Stimulated activated CD8-positive, alpha-beta memory T cell treated with anti-CD3 and anti-CD28 coated beads, Interleukin-12 subunit alpha, Interleukin-12 subunit beta, amount 100 ng/mL, for 24 hours (primary cell): ENCODE measurements around the gene LSM14A.
"Not testable (repeated sequence)": the region's sequence is repeated elsewhere in the genome, so short reads cannot be mapped to it uniquely, and the experiment has no call there.

Experiments
- DNase-seq: peaks from one replicate; pipeline ENCODE4 v3.0.0-alpha.2; 2020; ENCODE audit errors: extremely low read depth

Gene LSM14A

DNA sequence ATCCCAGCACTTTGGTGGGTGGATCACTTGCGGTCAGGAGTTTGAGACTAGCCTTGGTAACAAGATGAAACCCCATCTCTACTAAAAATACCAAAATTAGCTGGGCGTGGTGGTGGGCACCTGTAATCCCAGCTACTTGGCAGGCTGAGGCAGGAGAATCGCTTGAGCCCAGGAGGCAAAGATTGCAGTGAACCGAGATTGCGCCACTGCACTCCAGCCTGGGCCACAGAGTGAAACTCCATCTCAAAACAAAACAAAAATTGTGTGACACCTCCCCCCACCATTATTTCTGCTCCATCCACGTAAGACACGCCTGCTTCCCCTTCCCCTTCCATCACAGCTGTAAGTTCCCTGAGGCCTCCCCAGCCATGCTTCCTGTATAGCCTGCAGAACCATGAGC, 13.3 kb upstream of the LSM14A start:
- not testable (repeated sequence) for DNase-seq

DNA sequence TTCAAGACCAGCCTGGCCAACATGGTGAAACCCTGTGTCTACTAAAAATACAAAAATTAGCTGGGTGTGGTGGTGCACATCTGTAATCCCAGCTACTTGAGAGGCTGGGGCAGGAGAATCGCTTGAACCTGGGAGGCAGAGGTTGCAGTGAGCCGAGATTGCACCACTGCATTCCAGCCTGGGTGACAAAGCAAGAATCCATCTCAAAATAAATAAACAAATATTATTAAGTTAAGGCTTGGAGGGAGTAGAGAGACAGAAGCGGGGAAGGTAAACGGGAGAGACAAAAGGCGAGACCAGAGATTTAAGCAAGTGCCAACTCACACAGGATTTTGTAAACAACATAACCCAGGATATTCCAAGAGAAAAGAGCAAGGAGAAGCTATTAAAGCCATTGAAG, 12.8 kb upstream of the LSM14A start:
- DNase-seq = not testable (repeated sequence)

DNA sequence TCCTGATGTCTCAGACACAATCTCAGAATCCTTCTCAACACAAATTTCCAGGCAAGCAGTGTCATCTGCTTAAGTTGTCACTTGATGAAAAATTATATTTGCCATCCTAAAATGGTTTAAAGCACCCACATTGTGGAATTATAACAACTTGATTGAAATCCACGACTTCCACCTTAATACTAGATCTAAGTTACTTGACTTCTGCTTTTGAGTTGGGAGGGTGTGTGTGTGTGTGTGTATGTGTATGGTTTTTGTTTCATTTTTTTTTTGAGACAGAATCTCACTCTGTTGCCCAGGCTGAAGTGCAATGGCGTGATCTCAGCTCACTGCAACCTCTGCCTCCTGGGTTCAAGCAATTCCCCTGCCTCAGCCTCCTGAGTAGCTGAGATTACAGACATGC, 10.4 kb upstream of the LSM14A start:
- DNase-seq = not testable (repeated sequence)

DNA sequence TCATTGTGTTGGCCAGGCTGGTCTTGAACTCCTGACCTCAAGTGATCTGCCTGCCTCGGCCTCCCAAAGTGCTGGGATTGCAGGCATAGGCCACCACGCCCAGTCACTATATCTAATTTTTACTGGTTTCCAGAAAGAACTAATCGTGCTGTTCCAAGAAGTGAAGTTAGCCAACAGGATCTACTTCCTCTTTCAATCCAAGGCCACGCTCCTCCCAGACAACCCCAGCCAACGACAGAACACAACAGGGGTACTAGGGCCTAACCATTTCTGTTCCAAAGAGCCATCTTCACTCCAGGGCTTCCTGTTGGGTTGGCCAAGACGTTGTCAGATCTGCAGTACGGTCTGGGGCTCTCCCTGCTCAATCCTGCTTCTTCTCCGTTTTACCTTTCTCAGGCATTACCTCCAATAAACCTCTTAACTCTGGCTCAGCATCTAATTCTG, 7.0 kb upstream of the LSM14A start:
- DNase-seq = no peak

DNA sequence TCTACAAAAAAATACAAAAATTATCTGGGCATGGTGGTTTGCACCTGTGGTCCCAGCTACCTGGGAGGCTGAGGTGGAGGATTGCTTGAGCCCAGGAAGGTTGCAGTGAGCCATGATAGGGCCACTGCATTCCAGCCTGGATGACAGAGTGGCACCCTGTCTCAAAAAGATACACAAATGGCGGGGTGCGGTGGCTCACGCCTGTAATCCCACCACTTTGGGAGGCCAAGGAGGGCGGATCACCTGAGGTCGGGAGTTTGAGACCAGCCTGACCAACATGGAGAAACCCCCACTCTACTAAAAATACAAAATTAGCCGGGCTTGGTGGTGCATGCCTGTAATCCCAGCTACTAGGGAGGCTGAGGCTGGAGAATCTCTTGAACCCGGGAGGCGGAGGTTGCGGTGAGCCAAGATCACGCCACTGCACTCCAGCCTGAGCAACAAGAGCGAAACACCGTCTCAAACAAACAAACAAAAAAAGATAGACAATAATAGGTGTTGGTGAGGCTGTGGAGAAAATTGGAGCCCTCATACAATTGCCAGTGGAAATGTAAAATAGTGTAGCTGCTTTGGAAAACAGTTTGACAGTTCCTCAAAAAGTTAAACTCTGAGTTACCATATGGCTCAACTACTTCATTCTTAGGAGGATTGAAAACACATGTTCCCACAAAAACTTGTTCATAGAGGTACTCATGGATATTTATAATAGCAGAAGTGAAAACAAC, 2.7 kb upstream of the LSM14A start:
- DNase-seq = not testable (repeated sequence)

DNA sequence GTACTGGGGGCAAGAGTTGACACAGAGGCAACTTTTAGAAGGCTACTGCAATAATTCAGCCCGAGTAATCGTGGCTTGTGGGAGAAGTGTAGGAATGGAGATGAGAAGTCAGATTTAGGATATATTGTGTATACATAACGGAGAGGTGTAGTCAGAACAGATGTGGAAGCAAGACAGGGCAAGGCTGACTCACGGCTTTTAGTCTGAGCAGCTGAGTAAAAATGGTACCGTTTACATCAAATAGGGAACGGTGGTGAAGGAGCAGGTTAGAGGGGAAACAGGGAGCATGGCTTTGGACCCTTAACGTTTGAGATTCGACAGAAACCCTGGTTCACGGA, 796 bp upstream of the LSM14A start:
- DNase-seq = no peak

DNA sequence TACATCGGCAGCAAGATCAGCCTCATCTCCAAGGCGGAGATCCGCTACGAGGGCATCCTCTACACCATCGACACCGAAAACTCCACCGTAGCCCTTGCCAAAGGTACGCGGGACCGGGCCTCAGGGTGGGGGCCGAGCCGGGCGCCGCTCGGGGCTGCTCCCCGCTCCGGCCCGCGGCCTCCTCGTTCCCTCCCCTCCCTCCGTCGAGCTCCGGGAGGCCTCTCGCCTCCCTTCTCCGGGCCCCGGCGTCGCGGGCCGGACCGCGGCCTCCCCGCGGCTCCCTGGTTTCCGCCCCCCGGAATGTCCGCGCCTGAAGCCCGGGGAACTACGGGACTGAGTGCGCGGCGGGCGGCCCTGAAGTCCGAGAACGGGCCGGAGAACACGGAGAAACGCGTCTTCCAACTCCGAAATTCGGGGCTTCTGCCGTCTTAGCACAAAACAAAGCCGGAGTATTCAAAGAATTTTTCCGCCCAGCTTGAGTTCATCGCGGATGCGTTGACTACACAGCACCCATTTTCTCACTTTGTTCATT, 423 bp downstream of the LSM14A start:
- no peak for DNase-seq

DNA sequence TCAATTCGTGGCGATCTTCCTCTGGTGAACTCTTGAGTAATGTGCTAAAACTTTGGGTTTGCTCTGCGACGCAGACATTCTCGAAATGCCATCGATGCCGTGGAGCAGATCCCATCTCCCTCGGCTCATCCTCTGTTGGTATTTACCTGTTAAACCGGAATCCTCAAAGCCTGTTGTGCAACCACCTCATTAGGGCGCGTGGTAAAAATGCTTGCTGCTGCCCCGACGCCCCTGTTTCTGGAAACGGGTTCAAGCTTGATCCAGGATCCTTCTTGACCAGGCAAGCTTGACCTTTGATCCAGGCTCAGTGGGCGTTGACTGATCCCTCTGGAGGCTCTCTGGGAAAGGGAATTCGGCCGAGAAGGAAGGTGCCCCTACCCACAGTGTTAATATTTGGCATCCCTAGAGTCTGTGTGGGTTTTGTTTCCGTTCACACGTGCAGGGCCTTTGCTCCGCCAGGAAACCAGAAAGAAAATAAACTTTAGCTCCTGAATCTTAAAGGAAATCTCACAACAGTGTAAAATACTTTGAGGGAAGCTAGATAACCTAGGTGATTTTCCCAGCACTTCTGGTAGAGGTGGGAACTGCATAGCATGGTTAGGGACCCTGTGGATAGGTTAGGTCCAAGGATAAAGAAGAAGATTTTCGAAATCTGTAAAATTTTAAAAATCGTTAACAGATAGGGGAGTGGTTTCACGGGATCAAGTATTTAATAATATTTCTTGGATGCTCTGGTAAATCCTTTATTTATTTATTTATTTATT, 1.1 kb downstream of the LSM14A start:
- no peak for DNase-seq

DNA sequence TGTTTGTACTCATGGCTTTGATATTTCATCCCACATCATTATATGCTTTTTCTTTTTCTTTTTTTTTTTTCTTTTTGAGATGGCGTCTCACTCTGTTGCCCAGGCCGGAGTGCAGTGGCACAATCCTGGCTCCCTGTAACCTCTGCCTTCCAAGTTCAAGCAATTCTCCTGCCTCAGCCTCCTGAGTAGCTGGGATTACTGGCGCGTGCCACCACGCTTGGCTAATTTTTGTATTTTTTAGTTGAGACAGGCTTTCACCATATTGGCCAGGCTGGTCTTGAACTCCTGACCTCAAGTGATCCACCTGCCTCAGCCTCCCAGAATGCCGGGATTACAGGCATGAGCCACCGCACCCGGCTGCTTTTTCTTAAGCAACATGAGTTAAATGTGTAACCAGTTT, 2.9 kb downstream of the LSM14A start:
- DNase-seq = not testable (repeated sequence)

DNA sequence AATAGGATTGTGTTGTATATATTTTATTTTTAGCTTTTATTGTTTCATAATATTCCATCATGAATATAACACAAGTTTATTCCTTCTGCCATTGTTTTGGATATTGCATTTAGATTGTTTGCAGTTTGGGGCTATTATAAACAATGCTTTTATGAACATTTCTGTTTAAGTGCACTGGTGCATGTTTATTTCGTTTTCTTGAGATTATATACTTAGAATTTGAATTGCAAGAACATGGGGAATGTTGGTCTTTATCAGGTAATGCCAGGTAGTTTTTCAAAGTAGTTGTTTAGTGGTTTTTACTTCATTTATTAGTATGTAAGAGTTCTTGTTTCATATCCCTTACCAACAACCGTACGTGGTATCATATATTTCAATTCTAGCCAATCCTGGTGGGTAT, 4.3 kb downstream of the LSM14A start:
- DNase-seq = no peak

DNA sequence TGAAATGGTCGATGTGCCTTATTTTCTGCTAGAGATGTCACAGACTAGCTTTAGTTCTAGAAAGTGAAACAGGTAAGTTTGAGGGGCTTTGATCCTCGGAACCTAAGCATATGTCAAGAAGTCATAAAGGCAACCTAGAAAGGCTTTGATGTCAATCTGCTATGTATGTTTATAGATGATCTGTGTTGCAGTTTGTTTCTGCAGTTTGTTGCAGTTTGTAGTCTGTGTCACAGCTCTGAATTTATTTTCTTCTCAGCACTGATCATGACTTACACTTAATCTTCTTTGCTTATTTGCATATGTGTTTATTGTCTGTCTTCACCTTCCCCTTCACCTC, 5.9 kb downstream of the LSM14A start:
- DNase-seq = no peak

DNA sequence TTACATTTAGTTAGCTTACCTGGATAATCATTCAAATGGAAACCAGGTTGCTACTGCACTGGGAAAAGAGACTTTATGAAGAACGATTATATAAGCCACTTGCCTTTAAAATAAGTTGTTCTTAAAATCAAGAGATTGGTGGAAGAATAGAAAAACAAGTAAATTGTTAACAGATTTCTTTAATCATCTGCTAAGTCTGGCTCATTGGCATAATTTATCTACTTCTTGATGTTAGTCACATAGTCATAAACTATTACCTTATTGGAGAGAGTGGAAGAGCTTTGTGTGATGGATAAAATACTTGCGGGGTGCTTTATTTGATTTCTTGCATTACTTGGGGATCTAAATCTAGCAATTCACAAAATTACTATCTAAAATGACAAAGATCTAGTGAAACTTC, 6.8 kb downstream of the LSM14A start:
- DNase-seq = no peak

DNA sequence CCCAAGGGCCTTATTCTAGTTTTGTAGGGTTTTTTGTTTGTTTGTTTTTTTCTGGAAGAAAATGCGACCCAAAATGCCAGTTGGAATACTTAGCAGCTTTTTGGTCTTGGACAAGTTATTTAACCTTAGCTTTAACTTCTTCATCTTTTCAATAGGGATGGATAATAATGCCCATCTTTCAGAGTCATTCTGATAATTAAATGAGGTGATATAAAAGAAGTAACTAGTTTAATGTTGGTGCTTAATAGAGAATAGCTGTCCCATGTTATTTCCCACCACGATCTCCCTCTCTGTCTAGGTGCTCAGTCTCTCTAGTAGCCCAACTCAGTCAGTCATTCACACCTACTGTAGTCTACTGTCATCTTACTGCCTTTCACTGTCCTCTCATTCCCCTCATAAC, 8.0 kb downstream of the LSM14A start:
- no peak for DNase-seq

DNA sequence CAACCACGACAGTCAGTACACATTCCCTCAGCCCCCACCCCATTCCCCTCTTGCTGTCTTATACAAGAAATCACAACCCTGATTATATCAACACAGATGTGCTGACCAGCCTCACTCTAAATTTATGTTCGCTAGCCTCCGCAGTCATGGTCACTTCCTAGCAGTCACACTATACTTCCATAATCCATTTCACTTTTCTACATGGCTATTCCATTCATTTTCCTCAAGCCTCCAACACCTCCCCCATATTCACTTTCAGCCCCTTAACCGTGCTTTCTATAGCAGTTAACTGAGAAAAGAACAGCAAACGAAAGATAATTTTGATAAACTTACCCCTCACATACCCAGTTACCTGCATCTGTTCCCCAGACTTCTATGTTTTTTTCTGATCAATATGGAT, 8.4 kb downstream of the LSM14A start:
- no peak for DNase-seq

DNA sequence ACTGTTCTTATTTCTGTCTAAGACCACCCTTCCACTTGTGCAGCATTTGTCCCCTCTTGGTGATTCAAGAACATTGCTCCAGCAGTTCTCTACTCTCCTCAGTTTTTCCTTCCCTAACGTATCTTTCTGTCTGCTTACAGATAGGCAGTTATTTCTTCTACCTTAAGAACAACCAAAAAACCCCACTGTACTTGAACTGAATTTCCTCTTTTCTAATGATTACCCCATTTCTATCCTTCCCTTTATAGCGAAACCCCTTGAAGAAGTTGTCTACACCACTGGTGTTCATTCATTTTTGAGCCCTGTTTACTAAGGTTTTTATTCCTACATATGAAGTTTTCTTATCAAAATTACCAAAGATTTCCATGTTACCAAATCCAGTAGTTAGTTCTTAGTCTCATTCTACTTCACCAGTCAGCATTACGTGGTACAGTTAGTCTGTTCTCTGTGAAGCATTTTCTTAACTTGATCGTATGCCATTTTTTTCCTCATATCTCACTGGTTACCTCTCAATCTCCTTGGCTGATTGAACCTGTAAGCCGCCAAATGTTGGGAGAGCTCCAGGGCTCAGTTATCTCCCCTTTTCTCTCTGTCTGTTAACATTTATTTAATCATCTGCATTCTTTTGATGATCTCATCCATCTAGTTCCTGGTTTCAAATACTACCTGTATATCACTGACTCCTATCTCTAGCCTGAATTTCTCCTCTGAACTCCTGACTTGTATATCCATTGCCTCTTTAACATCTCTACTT, 9.0 kb downstream of the LSM14A start:
- DNase-seq = no peak

DNA sequence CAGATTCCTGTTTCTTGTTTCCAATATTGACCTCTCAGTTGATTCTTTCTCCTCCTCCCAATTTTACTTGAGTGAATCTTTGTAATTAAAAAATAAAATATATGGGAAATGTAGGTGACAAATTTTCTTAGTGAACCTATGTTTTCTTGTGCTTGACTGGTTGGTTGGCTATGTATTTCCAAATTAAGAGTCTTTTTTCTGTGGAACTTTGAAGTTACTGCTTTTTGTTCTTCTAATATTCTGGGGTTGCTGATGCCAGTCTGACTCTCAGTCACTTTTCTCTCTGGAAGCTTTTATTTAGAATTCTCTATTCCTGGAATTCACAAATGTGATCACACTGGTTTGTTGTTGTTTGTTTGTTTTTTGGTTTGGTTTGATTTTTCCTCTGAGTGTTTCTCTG, 9.8 kb downstream of the LSM14A start:
- DNase-seq = no peak

DNA sequence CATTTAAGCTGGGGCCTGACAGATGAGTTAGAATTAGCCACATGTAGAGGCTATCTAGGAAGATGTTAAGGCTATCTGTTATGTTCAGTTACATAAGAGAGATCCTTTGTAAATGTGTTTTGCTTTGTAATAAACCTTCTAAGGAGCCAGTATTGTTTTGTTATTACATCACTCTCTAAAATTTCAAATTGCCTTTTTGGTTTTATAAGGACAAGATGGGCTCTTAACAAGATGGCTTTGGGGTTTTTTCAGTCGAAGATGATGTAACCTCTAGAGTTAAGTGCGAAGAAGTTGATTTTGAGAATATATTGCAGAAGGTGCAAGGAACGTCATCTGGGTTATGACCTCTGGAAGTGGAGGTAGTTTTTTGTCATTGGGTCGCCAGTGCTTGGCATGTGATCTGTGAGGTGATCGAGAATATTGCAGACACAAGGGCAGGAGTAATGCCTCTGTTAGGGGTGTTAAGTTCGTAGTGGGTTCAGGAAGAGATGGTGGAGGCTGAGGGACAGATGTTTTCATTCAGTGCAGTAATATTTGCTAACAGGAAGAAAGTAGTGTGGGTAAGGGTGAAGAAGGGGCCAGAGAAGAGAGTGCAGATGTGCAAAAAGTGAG, 12.7 kb downstream of the LSM14A start:
- DNase-seq = no peak

DNA sequence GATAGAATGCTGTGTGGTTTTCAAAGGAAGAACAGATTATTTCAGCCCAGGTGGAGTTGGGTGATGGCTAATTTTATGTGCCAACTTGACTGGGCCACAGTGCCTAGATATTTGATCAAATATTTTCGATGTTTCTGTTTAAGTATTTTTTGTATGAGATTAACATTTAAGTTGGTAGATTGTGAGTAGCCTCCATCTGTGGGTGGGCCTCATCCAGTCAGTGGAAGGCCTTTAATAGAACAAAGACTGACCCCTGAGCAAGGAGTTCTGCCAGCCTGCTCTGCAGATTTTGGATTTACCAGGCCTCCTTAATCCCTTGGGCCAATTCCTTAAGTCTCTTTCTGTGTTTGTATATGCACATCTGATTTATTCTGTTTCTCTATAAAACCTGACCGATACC, 13.9 kb downstream of the LSM14A start:
- DNase-seq = no peak

DNA sequence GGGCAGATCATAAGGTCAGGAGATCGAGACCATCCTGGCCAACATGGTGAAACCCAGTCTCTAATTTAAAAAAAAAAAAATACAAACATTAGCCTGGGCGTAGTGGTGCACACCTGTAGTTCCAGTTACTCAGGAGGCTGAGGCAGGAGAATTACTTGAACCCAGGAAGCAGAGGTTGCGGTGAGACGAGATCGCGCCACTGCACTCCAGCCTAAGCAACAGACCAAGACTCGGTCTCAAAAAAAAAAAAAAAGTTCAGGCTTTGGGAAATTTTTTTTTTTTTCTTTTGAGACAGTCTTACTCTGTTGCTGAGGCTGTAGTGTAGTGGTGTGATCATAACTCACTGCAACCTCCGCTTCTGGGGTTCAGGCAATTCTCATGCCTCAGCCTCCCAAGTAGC, 14.7 kb downstream of the LSM14A start:
- no peak for DNase-seq

DNA sequence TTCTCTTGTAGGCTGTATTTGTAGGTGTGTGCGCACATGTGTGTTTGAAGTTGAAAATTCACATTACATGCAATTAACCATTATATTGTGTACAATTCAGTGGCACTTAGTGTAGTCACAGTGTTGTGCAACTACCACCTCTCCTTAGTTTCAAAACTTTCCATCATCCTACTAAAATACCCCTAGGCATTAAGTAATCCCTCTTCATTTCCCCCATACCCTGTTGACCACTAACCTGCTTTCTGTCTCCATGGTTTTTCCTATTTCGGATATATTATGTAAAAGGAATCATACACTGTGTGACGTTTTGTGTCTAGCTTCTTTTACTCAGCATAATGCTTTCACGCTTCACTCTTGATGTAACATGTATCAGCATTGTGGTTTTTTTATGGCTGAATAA, 16.1 kb downstream of the LSM14A start:
- DNase-seq = no peak

DNA sequence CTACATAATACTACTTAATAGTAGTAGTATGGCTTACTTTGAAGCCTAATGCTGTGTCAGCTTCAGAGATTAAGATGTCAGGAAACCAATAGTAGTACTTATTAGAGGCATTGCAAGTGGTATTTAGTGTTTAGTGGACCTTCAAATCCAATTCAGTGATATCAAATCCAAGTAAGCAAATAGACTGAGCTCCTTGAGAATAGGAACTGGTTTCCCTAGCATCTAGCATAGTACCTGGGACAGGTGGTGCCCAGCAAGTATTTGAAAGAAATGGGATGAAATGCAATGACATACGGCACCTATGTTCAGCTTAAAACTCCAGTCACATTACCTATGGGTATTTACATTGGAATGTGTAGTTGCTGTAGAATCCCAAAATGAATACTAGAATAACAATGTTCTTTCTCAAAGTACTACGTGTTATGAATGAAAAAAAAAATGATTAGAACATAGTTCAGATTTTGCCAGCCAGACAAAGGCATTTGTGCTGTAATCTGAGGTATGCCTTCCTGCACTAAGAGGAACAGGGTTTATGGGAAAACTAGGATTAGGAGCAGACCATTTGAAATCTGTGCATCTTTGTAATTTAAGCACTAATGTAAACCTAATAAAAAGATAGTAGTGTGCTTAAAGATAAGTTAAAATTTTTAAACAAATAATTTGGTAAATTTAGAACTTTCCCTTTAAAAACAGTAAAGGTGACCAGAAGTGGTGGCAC, 17.1 kb downstream of the LSM14A start:
- DNase-seq = no peak
